ENCODE data around the gene GMDS. TPM values are rescaled to one million over a fixed set of nuclear protein-coding genes. Genes with fewer than 3 reads are reported as not detected.

The GMDS gene
- polyA plus RNA-seq, 1 experiment = 7.1 TPM

- DNase-seq (ENCODE audit: low read depth) = no peak
- POLR2A ChIA-PET = no interaction called here
- CTCF ChIA-PET = no interaction called here
- H3K4me3 ChIP-seq (ENCODE audit: low read depth, low read length) = no peak overlapping the region
- no peak for TF ChIP-seq CTCF (IDR thresholded peaks at IDR 0.05; ENCODE audit: insufficient read depth, low read depth, low read length)
- no peaks in the 10 kb centered on the region for H3K36me3 ChIP-seq (ENCODE audit: control insufficient read depth, insufficient read depth, low read length)
- no peaks in the 10 kb centered on the region for H3K27me3 ChIP-seq (ENCODE audit: control insufficient read depth, insufficient read depth, low read length)
Observed at GRCh38 chr6:1817033-1817761, 428.2 kb downstream of the GMDS start.

- TF ChIP-seq CTCF (IDR thresholded peaks at IDR 0.05; ENCODE audit: insufficient read depth, low read depth, low read length) = no peak
- CTCF ChIA-PET = no interaction called here
- Histone ChIP-seq H3K36me3 (ENCODE audit: control insufficient read depth, insufficient read depth, low read length) (no peaks in the 10 kb centered on the region), H3K4me3 (ENCODE audit: low read depth, low read length) (no peak overlapping the region), H3K27me3 (ENCODE audit: control insufficient read depth, insufficient read depth, low read length) (no peaks in the 10 kb centered on the region)
- DNase-seq (ENCODE audit: low read depth) = no peak
- POLR2A ChIA-PET = no interaction called here
Observed at GRCh38 chr6:1815827-1816452, 429.5 kb downstream of the GMDS start.

GRCh38 chr6:1814279-1814678 is 431.1 kb downstream of the GMDS start:
- no peak for DNase-seq (ENCODE audit: low read depth)
- CTCF ChIA-PET = interaction anchor here (0.5 to 0.7 kb wide), 2 partner anchors 18 to 349 kb away, joined by 3 read pairs; no protein-coding TSS in a partner anchor

GRCh38 chr6:1812487-1812886 is 432.9 kb downstream of the GMDS start:
- no peaks in the 10 kb centered on the region for H3K36me3 ChIP-seq (ENCODE audit: control insufficient read depth, insufficient read depth, low read length)
- no peak for DNase-seq (ENCODE audit: low read depth)
- POLR2A ChIA-PET = no interaction called here
- no peaks in the 10 kb centered on the region for H3K27me3 ChIP-seq (ENCODE audit: control insufficient read depth, insufficient read depth, low read length)
- no peak for TF ChIP-seq CTCF (IDR thresholded peaks at IDR 0.05; ENCODE audit: insufficient read depth, low read depth, low read length)
- CTCF ChIA-PET = interaction anchor here (0.6 to 1.6 kb wide), 4 partner anchors 10 to 279 kb away, joined by 3 to 4 read pairs (median 4); no protein-coding TSS in a partner anchor
- no peak overlapping the region for H3K4me3 ChIP-seq (ENCODE audit: low read depth, low read length)

More at GRCh38 chr6:1814279-1814678, 431.1 kb downstream of the GMDS start:
- no peak for TF ChIP-seq CTCF (IDR thresholded peaks at IDR 0.05; ENCODE audit: insufficient read depth, low read depth, low read length)
- Histone ChIP-seq H3K27me3 (ENCODE audit: control insufficient read depth, insufficient read depth, low read length) (no peaks in the 10 kb centered on the region), H3K36me3 (ENCODE audit: control insufficient read depth, insufficient read depth, low read length) (no peaks in the 10 kb centered on the region), H3K4me3 (ENCODE audit: low read depth, low read length) (no peak overlapping the region)
- POLR2A ChIA-PET = no interaction called here

GRCh38 chr6:1812034-1812433 is 433.4 kb downstream of the GMDS start:
- no peaks in the 10 kb centered on the region for H3K27me3 ChIP-seq (ENCODE audit: control insufficient read depth, insufficient read depth, low read length)
- DNase-seq (ENCODE audit: low read depth) = no peak
- no peaks in the 10 kb centered on the region for H3K36me3 ChIP-seq (ENCODE audit: control insufficient read depth, insufficient read depth, low read length)
- ChIA-PET CTCF (interaction anchor here (0.6 to 1.2 kb wide), 2 partner anchors 10 to 33 kb away, joined by 3 to 4 read pairs; no protein-coding TSS in a partner anchor), POLR2A (interaction anchor here (0.6 kb wide), 1 partner anchor 110 kb away, joined by 3 read pairs; no protein-coding TSS in a partner anchor)
- no peak for TF ChIP-seq CTCF (IDR thresholded peaks at IDR 0.05; ENCODE audit: insufficient read depth, low read depth, low read length)
- H3K4me3 ChIP-seq (ENCODE audit: low read depth, low read length) = no peak overlapping the region

Measured in BJ (cell line).